K562 (cell line): ENCODE results near the gene BLTP3A. TPM values are rescaled to one million over a fixed set of nuclear protein-coding genes. Genes with fewer than 3 reads are reported as not detected.

Experiments
- CBFB ChIP-seq: sonication (generic); formaldehyde crosslinking; IDR thresholded peaks from 2 replicates; pipeline ENCODE4 v1.4.0; 2020; ENCODE audit warnings: mild to moderate bottlenecking, missing genetic modification reagents
- CHD1 ChIP-seq: fragments of 200-600 bp; sonication (generic); IDR thresholded peaks from one replicate; pipeline ENCODE4 v1.6.1; 2012; ENCODE audit warnings: mild to moderate bottlenecking, moderate library complexity, low read length, inconsistent platforms
- CREB3L1 ChIP-seq: fragments of 450-650 bp; IDR thresholded peaks from 2 replicates; pipeline ENCODE4 v1.6.1; 2014; ENCODE audit warnings: low read depth, mild to moderate bottlenecking, moderate library complexity, borderline replicate concordance
- EP400 ChIP-seq: fragments of 450-650 bp; IDR thresholded peaks from 2 replicates; pipeline ENCODE4 v1.6.1; 2017; ENCODE audit warnings: antibody characterized with exemption, mild to moderate bottlenecking, moderate library complexity
- ESRRA ChIP-seq: fragments of 450-650 bp; IDR thresholded peaks from 2 replicates; pipeline ENCODE4 v1.6.1; 2014; ENCODE audit warnings: low read depth, mild to moderate bottlenecking, moderate library complexity, borderline replicate concordance
- EWSR1 ChIP-seq: fragments of 450-650 bp; IDR thresholded peaks from 2 replicates; pipeline ENCODE4 v1.6.1; 2018; ENCODE audit warnings: borderline replicate concordance, mild to moderate bottlenecking, low read depth, moderate library complexity; ENCODE audit not compliant: partially characterized antibody
- FOXK2 ChIP-seq, 2 experiments: fragments of 450-650 bp; IDR thresholded peaks in 1 of 2; conservative IDR thresholded peaks in 1 of 2; 2 replicates each; pipeline ENCODE4 v1.6.1; 2016; ENCODE audit warnings: low read depth in 2 of 2, mild to moderate bottlenecking in 1 of 2
- FOXP1 ChIP-seq: sonication (generic); formaldehyde crosslinking; IDR thresholded peaks from 2 replicates; pipeline ENCODE4 v1.8.0; 2022; ENCODE audit warnings: mild to moderate bottlenecking, missing genetic modification reagents
- LARP7 ChIP-seq: fragments of 450-650 bp; IDR thresholded peaks from 2 replicates; pipeline ENCODE4 v1.6.1; 2016
- MLLT1 ChIP-seq, 2 experiments: fragments of 450-650 bp; IDR thresholded peaks; 2 replicates each; pipeline ENCODE4 v1.6.1; 2016
- PHB2 ChIP-seq: fragments of 450-650 bp; IDR thresholded peaks from 2 replicates; pipeline ENCODE4 v1.6.1; 2017; ENCODE audit warnings: low read depth
- REST ChIP-seq, 2 experiments: fragments of 450-650 bp; formaldehyde crosslinking in 1 of 2; IDR thresholded peaks; 2 replicates each; pipeline versions ENCODE4 v1.4.0 to v1.6.1; 2014 to 2020; ENCODE audit warnings: mild to moderate bottlenecking in 2 of 2, borderline replicate concordance in 1 of 2, low read depth in 1 of 2
- SMARCE1 ChIP-seq: fragments of 450-650 bp; IDR thresholded peaks from 2 replicates; pipeline ENCODE4 v1.7.1; 2016; ENCODE audit warnings: mild to moderate bottlenecking
- TAL1 ChIP-seq: fragments of 450-650 bp; IDR thresholded peaks from 2 replicates; pipeline ENCODE4 v1.6.1; 2016; ENCODE audit warnings: mild to moderate bottlenecking
- ZBTB17 ChIP-seq: fragments of 450-650 bp; formaldehyde crosslinking; IDR thresholded peaks from 2 replicates; pipeline ENCODE4 v1.4.0; 2020; ENCODE audit warnings: mild to moderate bottlenecking
- ZNF41 ChIP-seq: fragments of 250-450 bp; sonication (Bioruptor Pico); conservative IDR thresholded peaks from 2 replicates; pipeline ENCODE4 v1.4.0; 2020; ENCODE audit warnings: mild to moderate bottlenecking
- polyA plus RNA-seq, 8 experiments: library from polyadenylated mRNA; depleted of rRNA in 4 of 8; stranded (reverse) in 5 of 8; unstranded in 3 of 8; fragments of >200 nt; fragmentation: Nextera tagmentation in 2 of 8; fragmentation: Illumina TruSeq in 1 of 8; extraction: Ambion mirVana in 2 of 8; extraction: Trizol in 1 of 8; gene quantifications; 2 replicates each; pipeline versions ENCODE4 v1.2.1 to v1.2.3, GENCODE V29; 2011 to 2014; ENCODE audit warnings: inconsistent platforms in 1 of 8, missing spikeins in 1 of 8
- total RNA-seq, 7 experiments: library from RNA; depleted of rRNA in 6 of 7; stranded (reverse); fragments of >200 nt in 6 of 7; fragmentation: Illumina TruSeq in 2 of 7; extraction: Trizol in 2 of 7; gene quantifications; 2 replicates each; pipeline versions ENCODE4 v1.2.1 to v1.2.3, GENCODE V29; 2011 to 2021; ENCODE audit warnings: low replicate concordance in 1 of 7

The BLTP3A gene
- total and polyA plus RNA-seq, 9 of the 15 experiments (the other 6 are each of a cell fraction or from before 2014, with no cell fraction given) = 7.5 to 34.6 (median 15.5) TPM

GRCh38 chr6:34757687-34758274, 34.1 kb upstream of the BLTP3A start (continued):
- TF ChIP-seq REST (IDR thresholded peaks at IDR 0.05; ENCODE audit: borderline replicate concordance) (no peak), REST (CRISPR knock-in tag; IDR thresholded peaks at IDR 0.05; ENCODE audit: low read depth) (0 out of 2 replicates have a peak, but pooled peaks have one; percentile 55), PHB2 (peak; percentile 55; the same call in 1 of the 2 replicates), LARP7 (peak; percentile 74; the same call in 1 of the 2 replicates), EWSR1 (no peak), ESRRA (0 out of 2 replicates have a peak, but pooled peaks have one; percentile 1), FOXK2 (conservative IDR thresholded peaks at IDR 0.05 in 1 of 2, IDR thresholded peaks at IDR 0.05 in 1 of 2; ENCODE audit: low read depth in 2 of 2) (peak in 1 of 2 experiments; percentile 27; a peak in 1 of 4 replicates), FOXP1 (no peak), TAL1 (peak; percentile 17; the same call in 1 of the 2 replicates), EP400 (0 out of 2 replicates have a peak, but pooled peaks have one; percentile 9), MLLT1 (IDR thresholded peaks at IDR 0.05) (0 out of 4 replicates have a peak, but pooled peaks of 1 of the 2 experiments have one; percentile 29), CBFB (CRISPR knock-in tag) (0 out of 2 replicates have a peak, but pooled peaks have one; percentile 7), SMARCE1 (peak; percentile 28; the same call in 1 of the 2 replicates), ZNF41 (CRISPR knock-in tag) (peak; percentile 66; the same call in 1 of the 2 replicates), CHD1 (peak; percentile 72), ZBTB17 (peak; percentile 32; the same call in 1 of the 2 replicates), CREB3L1 (0 out of 2 replicates have a peak, but pooled peaks have one; percentile 8)
